GM12878 (cell line): ENCODE results near the gene CCDC85B. TPM values are rescaled to one million over a fixed set of nuclear protein-coding genes. Genes with fewer than 3 reads are reported as not detected.
A peak's percentile ranks its signal among the peaks of the same experiment; 100 is the strongest.

Experiments used
- ATF3 ChIP-seq: IDR thresholded peaks from 2 replicates; pipeline ENCODE4 v1.6.1; 2011; ENCODE audit warnings: low read depth, mild to moderate bottlenecking, low read length, moderate library complexity, borderline replicate concordance; ENCODE audit errors: extremely low read depth
- BHLHE40 ChIP-seq, 2 experiments: fragments of 450-650 bp in 1 of 2; IDR thresholded peaks; 2 replicates each; pipeline ENCODE4 v1.6.1; 2011 to 2017; ENCODE audit warnings: low read depth in 2 of 2, borderline replicate concordance in 1 of 2, improper control_type of control experiment in 1 of 2, low read length in 1 of 2, mild to moderate bottlenecking in 1 of 2
- CREB1 ChIP-seq: IDR thresholded peaks from 2 replicates; pipeline ENCODE4 v1.6.1; 2012; ENCODE audit warnings: low read depth, mild to moderate bottlenecking, inconsistent platforms
- ELK1 ChIP-seq: IDR thresholded peaks from 2 replicates; pipeline ENCODE4 v1.6.1; 2012; ENCODE audit warnings: low read depth, low read length, improper control_type of control experiment
- HDGF ChIP-seq: fragments of 450-650 bp; IDR thresholded peaks from 2 replicates; pipeline ENCODE4 v1.6.1; 2016; ENCODE audit warnings: antibody characterized with exemption
- IKZF1 ChIP-seq: fragments of 450-650 bp; conservative IDR thresholded peaks from 2 replicates; pipeline ENCODE4 v1.6.1; 2017; ENCODE audit warnings: antibody characterized with exemption, mild to moderate bottlenecking
- IKZF2 ChIP-seq, 2 experiments: fragments of 450-650 bp; IDR thresholded peaks; 2 replicates each; pipeline ENCODE4 v1.6.1; 2017; ENCODE audit warnings: mild to moderate bottlenecking in 2 of 2, moderate library complexity in 2 of 2
- KDM1A ChIP-seq: fragments of 200-600 bp; sonication (generic); IDR thresholded peaks from 2 replicates; pipeline ENCODE4 v1.6.1; 2016; ENCODE audit warnings: borderline replicate concordance
- KLF5 ChIP-seq: fragments of 450-650 bp; IDR thresholded peaks from 2 replicates; pipeline ENCODE4 v1.6.1; 2014; ENCODE audit warnings: mild to moderate bottlenecking; ENCODE audit not compliant: partially characterized antibody
- MEF2A ChIP-seq: IDR thresholded peaks from 2 replicates; pipeline ENCODE4 v1.6.1; 2011; ENCODE audit warnings: low read depth, mild to moderate bottlenecking, low read length, moderate library complexity; ENCODE audit not compliant: insufficient read depth
- MTA3 ChIP-seq: IDR thresholded peaks from 2 replicates; pipeline ENCODE4 v1.6.1; 2012; ENCODE audit warnings: low read length, inconsistent platforms, borderline replicate concordance
- MXI1 ChIP-seq: fragments of 150-350 bp; IDR thresholded peaks from 2 replicates; pipeline ENCODE4 v1.6.1; 2011; ENCODE audit warnings: low read depth, mild to moderate bottlenecking, inconsistent platforms, low read length, improper control_type of control experiment
- NBN ChIP-seq: fragments of 450-650 bp; IDR thresholded peaks from 2 replicates; pipeline ENCODE4 v1.6.1; 2016
- NKRF ChIP-seq: fragments of 450-650 bp; conservative IDR thresholded peaks from 2 replicates; pipeline ENCODE4 v1.6.1; 2017; ENCODE audit warnings: mild to moderate bottlenecking, moderate library complexity
- NR2C1 ChIP-seq: fragments of 450-650 bp; IDR thresholded peaks from 2 replicates; pipeline ENCODE4 v1.6.1; 2017; ENCODE audit warnings: antibody characterized with exemption, mild to moderate bottlenecking, moderate library complexity
- POLR2AphosphoS5 ChIP-seq: IDR thresholded peaks from 2 replicates; pipeline ENCODE4 v1.6.1; 2011; ENCODE audit warnings: mild to moderate bottlenecking, low read length, inconsistent platforms
- PRDM15 ChIP-seq: fragments of 450-650 bp; formaldehyde crosslinking; IDR thresholded peaks from 2 replicates; pipeline ENCODE4 v1.4.0; 2020; ENCODE audit warnings: mild to moderate bottlenecking, moderate library complexity
- RAD51 ChIP-seq: fragments of 450-650 bp; IDR thresholded peaks from 2 replicates; pipeline ENCODE4 v1.6.1; 2016; ENCODE audit warnings: moderate library complexity, mild to moderate bottlenecking, inconsistent platforms
- RBBP5 ChIP-seq: fragments of 200-600 bp; sonication (generic); conservative IDR thresholded peaks from 2 replicates; pipeline ENCODE4 v1.6.1; 2016
- RUNX3 ChIP-seq: IDR thresholded peaks from 2 replicates; pipeline ENCODE4 v1.6.1; 2012; ENCODE audit warnings: low read length, inconsistent platforms
- SIX5 ChIP-seq: IDR thresholded peaks from 2 replicates; pipeline ENCODE4 v1.6.1; 2011; ENCODE audit warnings: mild to moderate bottlenecking, low read depth, low read length, moderate library complexity; ENCODE audit not compliant: severe bottlenecking
- SMARCA5 ChIP-seq: fragments of 450-650 bp; IDR thresholded peaks from 2 replicates; pipeline ENCODE4 v1.6.1; 2017; ENCODE audit warnings: mild to moderate bottlenecking
- SREBF1 ChIP-seq: IDR thresholded peaks from 2 replicates; pipeline ENCODE4 v1.6.1; 2012; ENCODE audit warnings: mild to moderate bottlenecking, low read length
- STAT3 ChIP-seq: IDR thresholded peaks from 2 replicates; pipeline ENCODE4 v1.6.1; 2011; ENCODE audit warnings: low read depth, low read length, improper control_type of control experiment
- ZBED1 ChIP-seq: IDR thresholded peaks from 2 replicates; pipeline ENCODE4 v1.6.1; 2016; ENCODE audit warnings: borderline replicate concordance
- ZNF207 ChIP-seq: fragments of 450-650 bp; IDR thresholded peaks from 2 replicates; pipeline ENCODE4 v1.6.1; 2014; ENCODE audit warnings: antibody characterized with exemption, mild to moderate bottlenecking, borderline replicate concordance
- ZNF217 ChIP-seq: fragments of 450-650 bp; IDR thresholded peaks from 2 replicates; pipeline ENCODE4 v1.6.1; 2017; ENCODE audit warnings: antibody characterized with exemption, mild to moderate bottlenecking
- ZNF622 ChIP-seq: fragments of 450-650 bp; IDR thresholded peaks from 2 replicates; pipeline ENCODE4 v1.6.1; 2017; ENCODE audit warnings: mild to moderate bottlenecking, inconsistent platforms
- polyA plus RNA-seq, 11 experiments: library from polyadenylated mRNA; depleted of rRNA in 4 of 11; unstranded in 6 of 11; stranded (reverse) in 5 of 11; fragments of >200 nt; fragmentation: Nextera tagmentation in 4 of 11; fragmentation: Illumina TruSeq in 1 of 11; extraction: Ambion mirVana in 4 of 11; extraction: Trizol in 1 of 11; gene quantifications; 1 replicate in 1 of 11; 2 replicates in 10 of 11; pipeline versions ENCODE4 v1.2.1 to v1.2.3, GENCODE V29; 2011 to 2016; ENCODE audit warnings: inconsistent platforms in 2 of 11, missing spikeins in 2 of 11, low read depth in 1 of 11
- total RNA-seq, 4 experiments: library from RNA; depleted of rRNA in 3 of 4; stranded (reverse); fragments of >200 nt in 3 of 4; fragmentation: Illumina TruSeq in 1 of 4; extraction: Trizol in 1 of 4; gene quantifications; 2 replicates each; pipeline versions ENCODE4 v1.2.1 to v1.2.3, GENCODE V29; 2013 to 2021

CCDC85B gene
- total and polyA plus RNA-seq, 10 of the 15 experiments (the other 5 are each of a cell fraction or from before 2014, with no cell fraction given) = 0.32 to 114 (median 49.5) TPM

- peak; percentile 78; the same call in 1 of the 2 replicates for TF ChIP-seq HDGF
- peak; percentile 67 for TF ChIP-seq RAD51
- TF ChIP-seq STAT3 = no peak
- no peak for TF ChIP-seq CREB1
- TF ChIP-seq SIX5 = no peak
- no peak for TF ChIP-seq ELK1
- no peak for TF ChIP-seq MEF2A
- TF ChIP-seq SMARCA5 = no peak; the same call in 1 of the 2 replicates
- 0 out of 2 replicates have a peak, but pooled peaks have one; percentile 29 for TF ChIP-seq ZBED1
- TF ChIP-seq IKZF2 (IDR thresholded peaks at IDR 0.05) = peak in 1 of 2 experiments; percentile 64; a peak in 1 of 4 replicates
- TF ChIP-seq MTA3 = no peak
- TF ChIP-seq KDM1A = no peak
- no peak for TF ChIP-seq SREBF1
- peak; percentile 94; the same call in 1 of the 2 replicates for TF ChIP-seq NBN
- no peak for TF ChIP-seq MXI1
- TF ChIP-seq ZNF207 = no peak
- no peak for TF ChIP-seq IKZF1
- no peak for TF ChIP-seq NR2C1
- TF ChIP-seq ATF3 = no peak
- no peak for TF ChIP-seq KLF5
- peak; percentile 87 for TF ChIP-seq POLR2AphosphoS5
- no peak for TF ChIP-seq ZNF622
- TF ChIP-seq NKRF = peak; percentile 43
- no peak for TF ChIP-seq RBBP5
- TF ChIP-seq ZNF217 = no peak
- TF ChIP-seq PRDM15 (CRISPR knock-in tag) = no peak
- no peak for TF ChIP-seq RUNX3
- TF ChIP-seq BHLHE40 (IDR thresholded peaks at IDR 0.05; ENCODE audit: borderline replicate concordance in 1 of 2, low read depth in 2 of 2, low read length in 1 of 2) = 0 out of 4 replicates have a peak, but pooled peaks of 1 of the 2 experiments have one; percentile 1
Measured at GRCh38 chr11:65859812-65860277, 30.6 kb upstream of the CCDC85B start (continued).
